Neural cell (in vitro differentiated cells): ENCODE measurements around the gene PPM1D. TPM values are rescaled to one million over a fixed set of nuclear protein-coding genes. Genes with fewer than 3 reads are reported as not detected.

ENCODE experiments used
- H2AFZ ChIP-seq: fragments of 200-600, 300-800 bp; sonication (generic), shearing (Covaris generic); 2 replicates; pipeline ENCODE4 v1.6.0; 2014; ENCODE audit warnings: low read depth, mild to moderate bottlenecking, antibody characterized with exemption, low read length, moderate library complexity
- H3F3A ChIP-seq: fragments of 200-600 bp; shearing (Covaris generic); 2 replicates; pipeline ENCODE4 v1.6.1; 2016; ENCODE audit warnings: mild to moderate bottlenecking, moderate library complexity, mixed read lengths, antibody characterized with exemption, low read length; ENCODE audit not compliant: insufficient read depth, poor library complexity, severe bottlenecking
- H3K27ac ChIP-seq: fragments of 200-600, 300-800 bp; sonication (generic), shearing (Covaris generic); 2 replicates; pipeline ENCODE4 v1.5.1; 2014; ENCODE audit warnings: mild to moderate bottlenecking, low read length, moderate library complexity
- H3K27me3 ChIP-seq: fragments of 300-800, 200-600 bp; sonication (generic), shearing (Covaris generic); 2 replicates; pipeline ENCODE4 v1.6.0; 2014; ENCODE audit warnings: mild to moderate bottlenecking, low read depth, low read length, moderate library complexity; ENCODE audit not compliant: insufficient read depth
- H3K36me3 ChIP-seq: fragments of 300-800, 200-600 bp; sonication (generic), shearing (Covaris generic); 2 replicates; pipeline ENCODE4 v1.5.1; 2014; ENCODE audit warnings: mild to moderate bottlenecking, antibody characterized with exemption, low read length, moderate library complexity; ENCODE audit not compliant: insufficient read depth
- H3K4me2 ChIP-seq: fragments of 300-800, 200-600 bp; sonication (generic), shearing (Covaris generic); 2 replicates; pipeline ENCODE4 v1.6.0; 2014; ENCODE audit warnings: mild to moderate bottlenecking, low read length
- H3K4me3 ChIP-seq: fragments of 300-800, 200-600 bp; sonication (generic), shearing (Covaris generic); 2 replicates; pipeline ENCODE4 v1.5.1; 2014; ENCODE audit warnings: mild to moderate bottlenecking, low read length, moderate library complexity
- H3K79me2 ChIP-seq: fragments of 200-600 bp; shearing (Covaris generic); replicated peaks from 2 replicates; pipeline ENCODE4 v1.6.0; 2014; ENCODE audit warnings: mild to moderate bottlenecking, low read length, moderate library complexity; ENCODE audit not compliant: insufficient read depth
- H3K9ac ChIP-seq: fragments of 300-800, 200-600 bp; sonication (generic), shearing (Covaris generic); 2 replicates; pipeline ENCODE4 v1.6.1; 2016; ENCODE audit warnings: mild to moderate bottlenecking, low read length, mixed read lengths
- H3K9me2 ChIP-seq: fragments of 200-600 bp; shearing (Covaris generic); 2 replicates; pipeline ENCODE4 v1.6.1; 2016; ENCODE audit warnings: mild to moderate bottlenecking, low read length, mixed read lengths; ENCODE audit not compliant: insufficient read depth
- H3K9me3 ChIP-seq: fragments of 200-600, 300-800 bp; sonication (generic), shearing (Covaris generic); 2 replicates; pipeline ENCODE4 v1.6.1; 2016; ENCODE audit warnings: mild to moderate bottlenecking, mixed run types, low read length, moderate library complexity, mixed read lengths
- H4K20me1 ChIP-seq: fragments of 200-600 bp; shearing (Covaris generic); 2 replicates; pipeline ENCODE4 v1.6.1; 2016; ENCODE audit warnings: mild to moderate bottlenecking, mixed run types; ENCODE audit not compliant: insufficient read depth
- EP300 ChIP-seq: fragments of 450-650 bp; conservative IDR thresholded peaks from 2 replicates; pipeline ENCODE4 v1.6.1; 2014; ENCODE audit warnings: antibody characterized with exemption, mild to moderate bottlenecking, moderate library complexity; ENCODE audit not compliant: poor library complexity, severe bottlenecking
- EZH2 ChIP-seq: fragments of 200-600, 300-800 bp; shearing (Covaris generic), sonication (generic); IDR thresholded peaks from 2 replicates; pipeline ENCODE4 v1.6.1; 2014; ENCODE audit warnings: antibody characterized with exemption, low read length, borderline replicate concordance, mild to moderate bottlenecking; ENCODE audit not compliant: insufficient read depth, poor library complexity, severe bottlenecking
- MXI1 ChIP-seq: fragments of 450-650 bp; conservative IDR thresholded peaks from 2 replicates; pipeline ENCODE4 v1.6.1; 2014; ENCODE audit warnings: antibody characterized with exemption, mild to moderate bottlenecking; ENCODE audit not compliant: poor library complexity, severe bottlenecking
- POLR2AphosphoS5 ChIP-seq: IDR thresholded peaks from 2 replicates; pipeline ENCODE4 v1.6.1; 2012
- RAD21 ChIP-seq: fragments of 450-650 bp; conservative IDR thresholded peaks from 2 replicates; pipeline ENCODE4 v1.6.1; 2014; ENCODE audit warnings: antibody characterized with exemption, mild to moderate bottlenecking, moderate library complexity
- SMC3 ChIP-seq: fragments of 450-650 bp; conservative IDR thresholded peaks from 2 replicates; pipeline ENCODE4 v1.6.1; 2014; ENCODE audit warnings: antibody characterized with exemption, mild to moderate bottlenecking, moderate library complexity; ENCODE audit not compliant: poor library complexity
- TAF1 ChIP-seq: IDR thresholded peaks from 2 replicates; pipeline ENCODE4 v1.6.1; 2012; ENCODE audit warnings: low read depth
- polyA plus RNA-seq: library from polyadenylated mRNA; depleted of rRNA; stranded (reverse); fragments of >200 nt; gene quantifications from 2 replicates; pipeline ENCODE4 v1.2.3, GENCODE V29; 2014
- TF ChIP-seq, protein P1 (sequence below): fragments of 450-650 bp; IDR thresholded peaks from 2 replicates; pipeline ENCODE4 v1.5.1; 2014; ENCODE audit warnings: antibody characterized with exemption, mild to moderate bottlenecking, moderate library complexity; ENCODE audit not compliant: poor library complexity, severe bottlenecking
- TF ChIP-seq, protein P2 (sequence below): IDR thresholded peaks from 2 replicates; pipeline ENCODE4 v1.6.1; 2012; ENCODE audit warnings: borderline replicate concordance

PPM1D gene
- polyA plus RNA-seq, 1 donor from 2014 or later = 14.7 TPM

DNA sequence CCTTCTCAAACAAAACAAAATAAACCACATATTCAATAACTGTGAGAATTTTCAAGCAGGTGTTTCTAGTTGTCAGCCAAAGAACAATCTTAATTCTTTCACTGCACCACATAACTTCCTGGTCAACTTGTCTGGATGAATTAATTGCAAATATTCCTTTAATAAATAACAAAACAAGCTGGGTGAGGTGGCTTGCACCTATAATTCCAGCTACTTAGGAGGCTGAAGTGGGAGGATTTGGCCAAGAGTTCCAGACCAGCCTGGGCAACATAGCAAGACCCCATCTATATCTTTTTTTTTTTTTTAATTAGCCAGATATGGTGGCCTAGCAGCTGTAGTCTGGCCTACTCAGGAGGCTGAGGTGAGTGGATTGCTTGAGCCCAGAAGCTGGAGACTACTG, 17.0 kb upstream of the PPM1D start:
- no peaks in the 10 kb centered on the region for H3K9me2 ChIP-seq
- no peaks in the 10 kb centered on the region for H3K79me2 ChIP-seq
- H3K4me3 ChIP-seq = no peak overlapping the region
- no peaks in the 10 kb centered on the region for H3K36me3 ChIP-seq
- no peaks in the 10 kb centered on the region for H3K9me3 ChIP-seq
- H3K27me3 ChIP-seq = no peaks in the 10 kb centered on the region
- H3K27ac ChIP-seq = no peak overlapping the region
- H4K20me1 ChIP-seq = no peaks in the 10 kb centered on the region
- H3F3A ChIP-seq = no peaks in the 10 kb centered on the region
- TF ChIP-seq EP300 = no peak
- TF ChIP-seq RAD21 = no peak
- no peak for TF ChIP-seq TAF1
- TF ChIP-seq, protein P1, sequence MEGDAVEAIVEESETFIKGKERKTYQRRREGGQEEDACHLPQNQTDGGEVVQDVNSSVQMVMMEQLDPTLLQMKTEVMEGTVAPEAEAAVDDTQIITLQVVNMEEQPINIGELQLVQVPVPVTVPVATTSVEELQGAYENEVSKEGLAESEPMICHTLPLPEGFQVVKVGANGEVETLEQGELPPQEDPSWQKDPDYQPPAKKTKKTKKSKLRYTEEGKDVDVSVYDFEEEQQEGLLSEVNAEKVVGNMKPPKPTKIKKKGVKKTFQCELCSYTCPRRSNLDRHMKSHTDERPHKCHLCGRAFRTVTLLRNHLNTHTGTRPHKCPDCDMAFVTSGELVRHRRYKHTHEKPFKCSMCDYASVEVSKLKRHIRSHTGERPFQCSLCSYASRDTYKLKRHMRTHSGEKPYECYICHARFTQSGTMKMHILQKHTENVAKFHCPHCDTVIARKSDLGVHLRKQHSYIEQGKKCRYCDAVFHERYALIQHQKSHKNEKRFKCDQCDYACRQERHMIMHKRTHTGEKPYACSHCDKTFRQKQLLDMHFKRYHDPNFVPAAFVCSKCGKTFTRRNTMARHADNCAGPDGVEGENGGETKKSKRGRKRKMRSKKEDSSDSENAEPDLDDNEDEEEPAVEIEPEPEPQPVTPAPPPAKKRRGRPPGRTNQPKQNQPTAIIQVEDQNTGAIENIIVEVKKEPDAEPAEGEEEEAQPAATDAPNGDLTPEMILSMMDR = no peak
- TF ChIP-seq EZH2 = no peak
- TF ChIP-seq SMC3 = no peak
- TF ChIP-seq, protein P2, sequence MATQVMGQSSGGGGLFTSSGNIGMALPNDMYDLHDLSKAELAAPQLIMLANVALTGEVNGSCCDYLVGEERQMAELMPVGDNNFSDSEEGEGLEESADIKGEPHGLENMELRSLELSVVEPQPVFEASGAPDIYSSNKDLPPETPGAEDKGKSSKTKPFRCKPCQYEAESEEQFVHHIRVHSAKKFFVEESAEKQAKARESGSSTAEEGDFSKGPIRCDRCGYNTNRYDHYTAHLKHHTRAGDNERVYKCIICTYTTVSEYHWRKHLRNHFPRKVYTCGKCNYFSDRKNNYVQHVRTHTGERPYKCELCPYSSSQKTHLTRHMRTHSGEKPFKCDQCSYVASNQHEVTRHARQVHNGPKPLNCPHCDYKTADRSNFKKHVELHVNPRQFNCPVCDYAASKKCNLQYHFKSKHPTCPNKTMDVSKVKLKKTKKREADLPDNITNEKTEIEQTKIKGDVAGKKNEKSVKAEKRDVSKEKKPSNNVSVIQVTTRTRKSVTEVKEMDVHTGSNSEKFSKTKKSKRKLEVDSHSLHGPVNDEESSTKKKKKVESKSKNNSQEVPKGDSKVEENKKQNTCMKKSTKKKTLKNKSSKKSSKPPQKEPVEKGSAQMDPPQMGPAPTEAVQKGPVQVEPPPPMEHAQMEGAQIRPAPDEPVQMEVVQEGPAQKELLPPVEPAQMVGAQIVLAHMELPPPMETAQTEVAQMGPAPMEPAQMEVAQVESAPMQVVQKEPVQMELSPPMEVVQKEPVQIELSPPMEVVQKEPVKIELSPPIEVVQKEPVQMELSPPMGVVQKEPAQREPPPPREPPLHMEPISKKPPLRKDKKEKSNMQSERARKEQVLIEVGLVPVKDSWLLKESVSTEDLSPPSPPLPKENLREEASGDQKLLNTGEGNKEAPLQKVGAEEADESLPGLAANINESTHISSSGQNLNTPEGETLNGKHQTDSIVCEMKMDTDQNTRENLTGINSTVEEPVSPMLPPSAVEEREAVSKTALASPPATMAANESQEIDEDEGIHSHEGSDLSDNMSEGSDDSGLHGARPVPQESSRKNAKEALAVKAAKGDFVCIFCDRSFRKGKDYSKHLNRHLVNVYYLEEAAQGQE = no peak
- TF ChIP-seq MXI1 = no peak
- no peak for TF ChIP-seq POLR2AphosphoS5
- H2AFZ ChIP-seq = no peak overlapping the region
- H3K4me2 ChIP-seq = no peak overlapping the region
- H3K9ac ChIP-seq = no peak overlapping the region

- TF ChIP-seq, protein P2 = no peak
- TF ChIP-seq SMC3 (no peak), TAF1 (no peak), RAD21 (no peak), EP300 (no peak), POLR2AphosphoS5 (no peak), MXI1 (no peak), EZH2 (no peak)
- TF ChIP-seq, protein P1 = no peak
- Histone ChIP-seq H2AFZ (no peak overlapping the region), H3K4me2 (no peak overlapping the region), H3K79me2 (no peaks in the 10 kb centered on the region), H3F3A (no peaks in the 10 kb centered on the region), H3K36me3 (no peaks in the 10 kb centered on the region), H4K20me1 (no peaks in the 10 kb centered on the region), H3K27ac (no peak overlapping the region), H3K9ac (no peak overlapping the region), H3K9me3 (no peaks in the 10 kb centered on the region), H3K4me3 (no peak overlapping the region), H3K27me3 (no peaks in the 10 kb centered on the region), H3K9me2 (no peaks in the 10 kb centered on the region)
Observed at GRCh38 chr17:60585887-60586286, 14.1 kb upstream of the PPM1D start.
